Heart left ventricle (tissue), 16 donors: Measurements from ENCODE around the gene ZMYND15. TPM values are rescaled to one million over a fixed set of nuclear protein-coding genes. Genes with fewer than 3 reads are reported as not detected.

ENCODE experiments used
- ATAC-seq, 4 donors: fragments of 200-7000 bp; cut with Tn5 transposase; one replicate each; pipeline ENCODE4 v1.9.1; 2020 to 2022; ENCODE audit warnings: moderate library complexity in 4 of 4, mild to moderate bottlenecking in 3 of 4, moderate number of reproducible peaks in 1 of 4
- DNase-seq, 5 donors: peaks; one replicate each; pipeline ENCODE4 v3.0.0-alpha.2; 2020
- H3K27ac ChIP-seq, 12 donors: fragments of 200-600 bp; sonication (generic) in 4 of 12; one replicate each; pipeline versions ENCODE4 v1.5.0 to v1.8.0; 2016 to 2022; ENCODE audit warnings: mild to moderate bottlenecking in 2 of 12
- H3K27me3 ChIP-seq, 9 donors: fragments of 200-600 bp; sonication (generic) in 2 of 9; one replicate each; pipeline versions ENCODE4 v1.5.1 to v1.8.0; 2016 to 2022; ENCODE audit warnings: mild to moderate bottlenecking in 3 of 9
- H3K36me3 ChIP-seq, 9 donors: fragments of 200-600 bp; sonication (generic) in 2 of 9; one replicate each; pipeline versions ENCODE4 v1.5.0 to v1.8.0; 2018 to 2022; ENCODE audit warnings: mild to moderate bottlenecking in 2 of 9
- H3K4me1 ChIP-seq, 12 donors: fragments of 200-600 bp; sonication (generic) in 4 of 12; one replicate each; pipeline versions ENCODE4 v1.5.0 to v1.8.0; 2016 to 2022; ENCODE audit warnings: mild to moderate bottlenecking in 3 of 12
- H3K4me3 ChIP-seq, 12 donors: fragments of 200-600 bp; sonication (generic) in 4 of 12; one replicate each; pipeline versions ENCODE4 v1.5.0 to v1.8.0; 2017 to 2022; ENCODE audit warnings: mild to moderate bottlenecking in 9 of 12, moderate library complexity in 4 of 12
- H3K9me3 ChIP-seq, 12 donors: fragments of 200-600 bp; sonication (generic) in 4 of 12; one replicate each; pipeline versions ENCODE4 v1.5.0 to v1.8.0; 2016 to 2022; ENCODE audit warnings: mild to moderate bottlenecking in 1 of 12
- POLR2A ChIP-seq, 2 donors: fragments of 450-650 bp; IDR thresholded peaks; one replicate each; pipeline ENCODE4 v1.6.1; 2017; ENCODE audit warnings: antibody characterized with exemption in 2 of 2, mild to moderate bottlenecking in 2 of 2, moderate library complexity in 2 of 2
- WGBS, 4 donors: extraction: QIAGEN DNeasy Blood & Tissue Kit in 2 of 4; methylation state at CpG; one replicate each; pipeline versions ENCODE4 v1.1.5 to v1.1.7; 2013 to 2018; 5-methylcytosine and 5-hydroxymethylcytosine counted together
- intact Hi-C, 10 donors: fragments of 100-400 bp; cut with DNase I; formaldehyde crosslinking; loops; one replicate each; pipeline versions ENCODE4 v1.11.1 to v1.14.2; 2022
- polyA plus RNA-seq, 2 donors: library from polyadenylated mRNA; stranded (reverse); fragments of 200-250 nt; gene quantifications; one replicate each; pipeline ENCODE4 v1.2.3, GENCODE V29; 2013
- total RNA-seq, 9 donors: library from RNA; depleted of rRNA in 2 of 9; stranded (reverse); fragments of >200 nt in 2 of 9; fragmentation: NEBNext Ultra II Directional in 3 of 9; extraction: Animal tissue kit (Norgen Biotek cat#: 25700) in 3 of 9; gene quantifications; one replicate each; pipeline versions ENCODE4 v1.1.0 to v1.2.4, GENCODE V29; 2016 to 2023
- TF ChIP-seq, protein P1 (sequence below), 12 donors: fragments of 200-600 bp; sonication (generic) in 4 of 12; IDR thresholded peaks; one replicate each; pipeline versions ENCODE4 v1.5.0 to v1.8.0; 2018 to 2022; ENCODE audit warnings: antibody characterized with exemption in 12 of 12, mild to moderate bottlenecking in 5 of 12
- donor health status: ischemic (EF 13 %, LVEDD 7.1; RV severe dilation, severe dysfunction).
- donor health status: healthy with polysubstance abuse.
- donor health status: DM: no; HTN: yes; CAD: no.
- donor health status: DM: no; HTN: no; CAD: no.
- donor health status: ischemic (EF 25% LVEDD 6.9; RV normal size, moderate dysfunction).
- donor health status: ischemic (EF 25% LVEDD 5.7; RV mildly dilated, moderate dysfunction).
- donor health status: healthy.
- donor health status: DM: yes; HTN: yes; CAD: no.
- donor health status: ischemic (EF 35%, LVEDD 5.7; RV mildly dilated, moderate dysfunction).
- donor health status: nonischemic (EF 11% LVEDD 7.7; RV severe dilation, severe dysfunction).
- donor health status: DM: yes; HTN: yes; CAD: no.
- donor health status: PGD.
- donor health status: ischemic (EF 29% LVEDD 5.4; RV normal size, mild dysfunction).
- donor health status: nonischemic (EF 23%, LVEDD 6.1; RV moderate dilation, normal function).

The ZMYND15 gene
- total and polyA plus RNA-seq, 11 donors = 0.14 to 2.9 (median 0.36) TPM; not detected in 3

DNA sequence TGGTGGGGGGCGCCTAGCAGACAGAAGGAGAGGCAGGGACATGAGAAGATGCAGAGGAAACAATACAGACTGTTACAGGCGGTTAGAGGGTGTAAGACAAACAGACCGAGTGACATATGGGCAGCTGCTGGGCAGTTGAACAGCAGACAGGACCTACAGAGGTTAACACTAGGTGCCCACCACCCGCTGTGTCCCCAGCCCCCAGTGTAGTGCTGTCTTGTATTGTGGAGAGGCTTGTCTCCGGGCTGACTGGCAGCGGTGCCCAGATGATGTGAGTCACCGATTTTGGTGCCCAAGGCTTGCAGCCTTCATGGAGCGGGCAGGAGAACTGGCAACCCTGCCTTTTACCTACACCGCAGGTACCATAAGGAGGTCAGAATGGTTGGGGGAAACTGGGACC is 2.5 kb downstream of the ZMYND15 start:
- 91 to 94% (median 92%) methylated on average over 9 of the region's 9 CpGs for WGBS, 4 donors
- Histone ChIP-seq H3K27ac (no peak overlapping the region), H3K9me3 (no peaks in the 10 kb centered on the region), H3K27me3 (peaks cover 0 to 43% (median 14%) of the 10 kb centered on the region in 9 donors), H3K4me3 (no peak overlapping the region), H3K4me1 (peaks cover 0 to 26% (median 11%) of the 10 kb centered on the region in 12 donors), H3K36me3 (no peaks in the 10 kb centered on the region)
- TF ChIP-seq, protein P1, sequence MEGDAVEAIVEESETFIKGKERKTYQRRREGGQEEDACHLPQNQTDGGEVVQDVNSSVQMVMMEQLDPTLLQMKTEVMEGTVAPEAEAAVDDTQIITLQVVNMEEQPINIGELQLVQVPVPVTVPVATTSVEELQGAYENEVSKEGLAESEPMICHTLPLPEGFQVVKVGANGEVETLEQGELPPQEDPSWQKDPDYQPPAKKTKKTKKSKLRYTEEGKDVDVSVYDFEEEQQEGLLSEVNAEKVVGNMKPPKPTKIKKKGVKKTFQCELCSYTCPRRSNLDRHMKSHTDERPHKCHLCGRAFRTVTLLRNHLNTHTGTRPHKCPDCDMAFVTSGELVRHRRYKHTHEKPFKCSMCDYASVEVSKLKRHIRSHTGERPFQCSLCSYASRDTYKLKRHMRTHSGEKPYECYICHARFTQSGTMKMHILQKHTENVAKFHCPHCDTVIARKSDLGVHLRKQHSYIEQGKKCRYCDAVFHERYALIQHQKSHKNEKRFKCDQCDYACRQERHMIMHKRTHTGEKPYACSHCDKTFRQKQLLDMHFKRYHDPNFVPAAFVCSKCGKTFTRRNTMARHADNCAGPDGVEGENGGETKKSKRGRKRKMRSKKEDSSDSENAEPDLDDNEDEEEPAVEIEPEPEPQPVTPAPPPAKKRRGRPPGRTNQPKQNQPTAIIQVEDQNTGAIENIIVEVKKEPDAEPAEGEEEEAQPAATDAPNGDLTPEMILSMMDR (IDR thresholded peaks at IDR 0.05) = no peak
- TF ChIP-seq POLR2A (IDR thresholded peaks at IDR 0.05) = no peak
- DNase-seq = no peak
- intact Hi-C loops = loop anchor here in 1 of 10 donors (5.0 kb wide), 1 partner anchor 40 kb away; no protein-coding TSS in a partner anchor
- ATAC-seq = no peak

DNA sequence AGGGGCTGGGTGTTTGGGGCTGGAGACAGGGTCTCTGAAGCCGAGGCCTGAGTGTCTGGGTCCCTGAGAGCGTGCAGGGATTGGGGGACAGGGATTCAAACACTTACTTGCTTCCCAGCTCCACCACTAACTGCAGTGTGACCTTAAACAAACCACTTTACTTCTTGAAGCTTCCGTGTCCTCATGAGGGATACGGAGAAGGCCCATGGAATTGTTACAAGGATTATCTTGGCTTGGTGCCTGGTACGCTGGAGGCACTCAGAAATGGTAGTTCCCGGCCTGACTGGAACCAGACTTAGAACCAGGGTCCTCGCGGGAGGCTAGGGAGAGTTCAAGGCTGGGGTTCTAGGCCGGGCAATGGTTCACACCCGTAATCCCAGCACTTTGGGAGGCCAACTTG is 3.0 kb downstream of the ZMYND15 start:
- Histone ChIP-seq H3K4me1 (peaks cover 0 to 26% (median 11%) of the 10 kb centered on the region in 12 donors), H3K27me3 (peaks cover 0 to 43% (median 14%) of the 10 kb centered on the region in 9 donors), H3K9me3 (no peaks in the 10 kb centered on the region), H3K27ac (no peak overlapping the region), H3K36me3 (no peaks in the 10 kb centered on the region), H3K4me3 (no peak overlapping the region)
- TF ChIP-seq, protein P1 (IDR thresholded peaks at IDR 0.05) = no peak
- TF ChIP-seq POLR2A (IDR thresholded peaks at IDR 0.05) = no peak
- intact Hi-C loops = loop anchor here in 1 of 10 donors (5.0 kb wide), 1 partner anchor 40 kb away; no protein-coding TSS in a partner anchor
- ATAC-seq = no peak
- WGBS, 4 donors = 68 to 78% (median 73%) methylated on average over 9 to 10 of the region's 10 CpGs
- DNase-seq = no peak

DNA sequence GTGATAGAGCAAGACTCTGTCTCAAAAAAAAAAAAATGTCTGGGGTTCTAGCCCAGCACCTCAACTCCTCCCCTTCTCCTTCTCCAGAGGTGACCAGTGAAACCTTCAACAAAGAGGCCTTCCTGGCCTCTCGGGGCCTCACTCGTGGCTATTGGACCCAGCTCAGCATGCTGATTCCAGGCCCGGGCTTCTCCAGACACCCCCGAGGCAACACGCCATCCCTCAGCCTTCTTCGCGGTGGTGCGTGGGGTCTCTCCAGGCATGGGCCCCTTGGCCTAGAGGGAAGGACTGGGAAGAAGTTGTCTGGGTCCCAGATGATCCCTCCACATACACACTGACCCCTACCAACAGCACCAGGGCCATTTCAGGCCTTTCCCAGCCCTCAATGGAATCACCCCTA is 3.6 kb downstream of the ZMYND15 start:
- Histone ChIP-seq H3K27ac (no peak overlapping the region), H3K9me3 (no peaks in the 10 kb centered on the region), H3K27me3 (peaks cover 0 to 38% (median 14%) of the 10 kb centered on the region in 9 donors), H3K4me1 (peaks cover 0 to 32% (median 12%) of the 10 kb centered on the region in 12 donors), H3K36me3 (no peaks in the 10 kb centered on the region), H3K4me3 (no peak overlapping the region)
- DNase-seq (no peak), ATAC-seq (no peak)
- TF ChIP-seq, protein P1 (IDR thresholded peaks at IDR 0.05) = no peak
- no peak for TF ChIP-seq POLR2A (IDR thresholded peaks at IDR 0.05)
- intact Hi-C loops = loop anchor here in 1 of 10 donors (5.0 kb wide), 1 partner anchor 39 kb away; no protein-coding TSS in a partner anchor
- 94 to 98% (median 96%) methylated on average over 5 to 8 of the region's 8 CpGs for WGBS, 4 donors

DNA sequence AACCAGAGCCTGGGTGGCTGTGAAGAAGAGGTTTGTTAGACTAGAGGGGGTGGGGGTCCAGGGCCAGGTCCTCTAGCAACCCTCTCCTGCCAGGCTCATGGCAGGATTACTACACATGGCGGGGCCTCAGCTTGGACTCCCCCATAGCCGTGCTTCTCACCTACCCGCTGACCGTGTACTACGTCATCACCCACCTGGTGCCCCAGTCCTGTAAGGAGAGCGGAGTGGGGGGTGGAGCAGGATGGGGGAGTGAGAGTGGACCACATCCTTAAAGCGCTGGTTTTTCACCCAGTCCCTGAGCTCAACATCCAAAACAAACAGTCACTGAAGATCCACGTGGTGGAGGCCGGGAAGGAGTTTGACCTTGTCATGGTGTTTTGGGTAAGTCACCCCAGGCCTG is 4.3 kb downstream of the ZMYND15 start:
- peaks cover 0 to 31% (median 14%) of the 10 kb centered on the region in 9 donors for H3K27me3 ChIP-seq
- H3K4me3 ChIP-seq = no peak overlapping the region
- H3K27ac ChIP-seq = no peak overlapping the region
- H3K9me3 ChIP-seq = no peaks in the 10 kb centered on the region
- 87 to 92% (median 89%) methylated on average over 9 of the region's 9 CpGs for WGBS, 4 donors
- intact Hi-C loops = loop anchor here in 1 of 10 donors (5.0 kb wide), 1 partner anchor 38 kb away; no protein-coding TSS in a partner anchor
- no peak for TF ChIP-seq POLR2A (IDR thresholded peaks at IDR 0.05)
- TF ChIP-seq, protein P1 (IDR thresholded peaks at IDR 0.05) = no peak
- peaks cover 0 to 30% (median 6%) of the 10 kb centered on the region in 12 donors for H3K4me1 ChIP-seq
- no peak for DNase-seq
- H3K36me3 ChIP-seq = no peaks in the 10 kb centered on the region
- no peak for ATAC-seq
